GM19468 (cell line): Measurements from ENCODE around the gene OR52A5.

Experiments
- ATAC-seq: cut with Tn5 transposase; IDR thresholded peaks from one replicate; pipeline ENCODE4 v1.9.1; 2021; ENCODE audit warnings: mild to moderate bottlenecking, moderate library complexity, moderate number of reproducible peaks; ENCODE audit not compliant: unreplicated experiment; ENCODE audit errors: extremely low read depth

Gene OR52A5

GRCh38 chr11:5118893-5119292 is 19.3 kb downstream of the OR52A5 start:
- no peak for ATAC-seq

GRCh38 chr11:5117588-5117987 is 20.6 kb downstream of the OR52A5 start:
- ATAC-seq, result no peak

GRCh38 chr11:5115339-5115738 is 22.8 kb downstream of the OR52A5 start:
- no peak for ATAC-seq

GRCh38 chr11:5107285-5107684 is 30.9 kb downstream of the OR52A5 start:
- no peak for ATAC-seq

- no peak for ATAC-seq
Measured at GRCh38 chr11:5103066-5103465, 35.1 kb downstream of the OR52A5 start.

- ATAC-seq, result no peak
Measured at GRCh38 chr11:5102246-5102645, 35.9 kb downstream of the OR52A5 start.

GRCh38 chr11:5096011-5096410 is 42.1 kb downstream of the OR52A5 start:
- ATAC-seq, result no peak

GRCh38 chr11:5092821-5093585 is 45.2 kb downstream of the OR52A5 start:
- no peak for ATAC-seq

GRCh38 chr11:5090668-5091067 is 47.5 kb downstream of the OR52A5 start:
- no peak for ATAC-seq

- ATAC-seq, result no peak
Measured at GRCh38 chr11:5088556-5088955, 49.6 kb downstream of the OR52A5 start.

- no peak for ATAC-seq
Measured at GRCh38 chr11:5083602-5084001, 54.6 kb downstream of the OR52A5 start.

- ATAC-seq, result no peak
Measured at GRCh38 chr11:5081405-5081804, 56.8 kb downstream of the OR52A5 start.
